ENCODE measurements around the gene ZC3H7A. TPM values are rescaled to one million over a fixed set of nuclear protein-coding genes. Genes with fewer than 3 reads are reported as not detected.

Gene ZC3H7A
- total and polyA plus RNA-seq, 10 of the 15 experiments (the other 5 are each of a cell fraction or from before 2014, with no cell fraction given), result 46.3 to 188 (median 68.6) TPM

- BruUV-seq (replicated peaks), result no TSS peak
- Histone ChIP-seq H3K9ac (ENCODE audit: control insufficient read depth, insufficient read depth, low read length) (no peak overlapping the region), H2AFZ (ENCODE audit: control insufficient read depth, low read depth, low read length) (no peak overlapping the region), H3K4me3 (no peak overlapping the region), H3K36me3 (ENCODE audit: control insufficient read depth in 2 of 2, insufficient read depth in 2 of 2, low read length in 1 of 2) (peaks cover 10 to 60% of the 10 kb centered on the region in 2 experiments), H3K27me3 (replicated peaks in 1 of 2; ENCODE audit: control insufficient read depth in 2 of 2, insufficient read depth in 2 of 2, low read length in 1 of 2) (no peaks in the 10 kb centered on the region), H3K4me2 (ENCODE audit: control insufficient read depth, insufficient read depth) (0 out of 2 replicates have a peak overlapping the region, but pooled peaks have one; percentile 7), H3K79me2 (ENCODE audit: control insufficient read depth, insufficient read depth, low read length) (peaks cover 78% of the 10 kb centered on the region), H3K9me3 (replicated peaks; ENCODE audit: control insufficient read depth, insufficient read depth, low read length) (no peaks in the 10 kb centered on the region), H4K20me1 (ENCODE audit: control insufficient read depth, insufficient read depth) (no peaks in the 10 kb centered on the region; the same call in none of the 2 replicates), H3K27ac (ENCODE audit: control insufficient read depth, insufficient read depth) (peak overlapping the region; percentile 11), H3K4me1 (ENCODE audit: control insufficient read depth, insufficient read depth, low read length) (peaks cover 50% of the 10 kb centered on the region)
- DNase-seq (ENCODE audit: low read depth, low spot score) (no peak), ATAC-seq (no peak), FAIRE-seq (no peak)
- ChIA-PET RAD21 (ENCODE audit: unreplicated experiment) (no interaction called here), POLR2A (interaction anchor here (1.5 kb wide), 1 partner anchor 13 kb away, joined by 5 read pairs; the partner anchor contains the start of gene TXNDC11), SMC1A (ENCODE audit: uncharacterized antibody, unreplicated experiment) (interaction anchor here (0.8 to 1.5 kb wide), 4 partner anchors 8 to 52 kb away, joined by 3 to 7 read pairs (median 4); no protein-coding TSS in a partner anchor), CTCF (no interaction called here)
- 81% methylated on average over 3 of the region's 3 CpGs for WGBS (ENCODE audit: insufficient coverage, insufficient replicate concordance, low lambda C conversion rate, missing lambda C conversion rate)
- intact Hi-C loops (cut with micrococcal nuclease; ENCODE audit: unreplicated experiment), result no loop called here
- TF ChIP-seq FOXK2 (IDR thresholded peaks at IDR 0.05), result no peak
- TF ChIP-seq SMAD5 (IDR thresholded peaks at IDR 0.05; ENCODE audit: low read depth), result no peak
- TF ChIP-seq HDAC6 (IDR thresholded peaks at IDR 0.05; ENCODE audit: unreplicated experiment), result no peak
- TF ChIP-seq PRDM15 (CRISPR knock-in tag; IDR thresholded peaks at IDR 0.05), result no peak
- no peak for TF ChIP-seq SMC3 (IDR thresholded peaks at IDR 0.05; ENCODE audit: borderline replicate concordance, low read length)
- TF ChIP-seq ESRRA (IDR thresholded peaks at IDR 0.05; ENCODE audit: low read length), result no peak
- no peak for TF ChIP-seq JUNB (IDR thresholded peaks at IDR 0.05)
- no peak for TF ChIP-seq YY1 (IDR thresholded peaks at IDR 0.05; ENCODE audit: low read depth, low read length)
- TF ChIP-seq KLF5 (IDR thresholded peaks at IDR 0.05; ENCODE audit: partially characterized antibody), result no peak
- TF ChIP-seq PAX8 (IDR thresholded peaks at IDR 0.05), result no peak
- no peak for TF ChIP-seq SP1 (IDR thresholded peaks at IDR 0.05; ENCODE audit: low read depth, low read length)
- no peak for TF ChIP-seq BACH1 (IDR thresholded peaks at IDR 0.05; ENCODE audit: borderline replicate concordance)
- no peak for TF ChIP-seq PAX5 (IDR thresholded peaks at IDR 0.05; ENCODE audit: borderline replicate concordance, low read depth, low read length)
- no peak for TF ChIP-seq JUND (IDR thresholded peaks at IDR 0.05; ENCODE audit: low read depth, low read length)
- in situ Hi-C loops (cut with MboI), result no loop called here
Observed at GRCh38 chr16:11729787-11730186, 67.3 kb downstream of the ZC3H7A start.
